RWPE1 (cell line): ENCODE data around the gene ATP6V0D1.

Source experiments
- CTCF ChIA-PET: fragments of 350-600 bp; sonication (Branson Sonifier 250); formaldehyde crosslinking; extraction: SDS; loops from one replicate; lab custom pipeline; 2021; lab: Yijun Ruan, JAX
- POLR2A ChIA-PET: fragments of 400-600 bp; formaldehyde crosslinking; extraction: SDS; loops from one replicate; lab custom pipeline; 2020; ENCODE audit warnings: antibody characterized with exemption; ENCODE audit not compliant: low non-redundant PET; lab: Yijun Ruan, JAX
- DNase-seq: peaks from one replicate; pipeline ENCODE4 v3.0.0; 2012; ENCODE audit warnings: low spot score
- H3K27ac ChIP-seq: fragments of 450-650 bp; 2 replicates; pipeline ENCODE4 v1.5.1; 2017
- CTCF ChIP-seq: fragments of 450-650 bp; conservative IDR thresholded peaks from 2 replicates; pipeline ENCODE4 v1.5.1; 2017; ENCODE audit warnings: low read depth, mild to moderate bottlenecking

ATP6V0D1 gene

GRCh38 chr16:67448580-67448979, 32.4 kb downstream of the ATP6V0D1 start:
- TF ChIP-seq CTCF: no peak
- CTCF ChIA-PET: interaction anchor here (1.0 to 2.0 kb wide), 2 partner anchors 11 to 21 kb away, joined by 3 to 4 read pairs; no protein-coding TSS in a partner anchor
- POLR2A ChIA-PET: interaction anchor here (0.6 kb wide), 1 partner anchor 35 kb away, joined by 5 read pairs; no protein-coding TSS in a partner anchor
- no peak for DNase-seq
- peak overlapping the region; percentile 15; the same call in 1 of the 2 replicates for H3K27ac ChIP-seq

GRCh38 chr16:67447508-67448076, 33.4 kb downstream of the ATP6V0D1 start:
- TF ChIP-seq CTCF: peak; percentile 49; the same call in 1 of the 2 replicates
- ChIA-PET CTCF (interaction anchor here (0.6 to 2.0 kb wide), 9 partner anchors 9 to 467 kb away, joined by 3 to 7 read pairs (median 5); no protein-coding TSS in a partner anchor), POLR2A (no interaction called here)
- no peak overlapping the region for H3K27ac ChIP-seq
- DNase-seq: peak; percentile 32

GRCh38 chr16:67446968-67447507, 33.9 kb downstream of the ATP6V0D1 start:
- H3K27ac ChIP-seq: peak overlapping the region; percentile 23
- CTCF ChIA-PET: interaction anchor here (0.6 to 2.8 kb wide), 7 partner anchors 9 to 467 kb away, joined by 4 to 13 read pairs (median 5); no protein-coding TSS in a partner anchor
- no peak for DNase-seq
- no peak for TF ChIP-seq CTCF
- POLR2A ChIA-PET: no interaction called here

GRCh38 chr16:67445913-67446907, 34.7 kb downstream of the ATP6V0D1 start:
- CTCF ChIA-PET: interaction anchor here (0.9 to 2.8 kb wide), 4 partner anchors 16 to 72 kb away, joined by 4 to 13 read pairs (median 5); no protein-coding TSS in a partner anchor

GRCh38 chr16:67445441-67445912, 35.5 kb downstream of the ATP6V0D1 start:
- ChIA-PET POLR2A (no interaction called here), CTCF (interaction anchor here (0.9 to 2.8 kb wide), 2 partner anchors 17 to 21 kb away, joined by 5 to 13 read pairs; no protein-coding TSS in a partner anchor)
- no peak for TF ChIP-seq CTCF
- peak overlapping the region; percentile 23; the same call in 1 of the 2 replicates for H3K27ac ChIP-seq
- no peak for DNase-seq

More at GRCh38 chr16:67445913-67446907, 34.7 kb downstream of the ATP6V0D1 start:
- peak overlapping the region; percentile 23 for H3K27ac ChIP-seq
- TF ChIP-seq CTCF: no peak
- POLR2A ChIA-PET: no interaction called here
- DNase-seq: no peak
